Astrocyte of the cerebellum (primary cell): ENCODE data around the gene PDE4D.

Source experiments
- DNase-seq: peaks from one replicate; pipeline ENCODE4 v3.0.0-alpha.2; 2011; ENCODE audit warnings: low read depth
- H3K4me3 ChIP-seq: 2 replicates; pipeline ENCODE4 v1.5.1; 2011; ENCODE audit warnings: mild to moderate bottlenecking, low read depth, low read length, moderate library complexity
- CTCF ChIP-seq: IDR thresholded peaks from 2 replicates; pipeline ENCODE4 v1.5.1; 2012; ENCODE audit warnings: low read length, low read depth, moderate library complexity, mild to moderate bottlenecking; ENCODE audit errors: missing control alignments
- in situ Hi-C: cut with HindIII; loops from 2 replicates; pipeline ENCODE4 v1.10.0; 2017; ENCODE audit warnings: low sequenced_read_pairs

The PDE4D gene

GRCh38 chr5:59251627-59252026 is 641.9 kb downstream of the PDE4D start:
- no peak for TF ChIP-seq CTCF
- DNase-seq: no peak
- in situ Hi-C loops: no loop called here
- H3K4me3 ChIP-seq: no peak overlapping the region

GRCh38 chr5:59249726-59250125 is 643.8 kb downstream of the PDE4D start:
- no peak overlapping the region for H3K4me3 ChIP-seq
- no peak for TF ChIP-seq CTCF
- in situ Hi-C loops: no loop called here
- no peak for DNase-seq

GRCh38 chr5:59249160-59249559 is 644.4 kb downstream of the PDE4D start:
- H3K4me3 ChIP-seq: no peak overlapping the region
- DNase-seq: no peak
- in situ Hi-C loops: no loop called here
- no peak for TF ChIP-seq CTCF

- DNase-seq: no peak
- H3K4me3 ChIP-seq: no peak overlapping the region
- in situ Hi-C loops: no loop called here
- no peak for TF ChIP-seq CTCF
Observed at GRCh38 chr5:59246882-59247281, 646.6 kb downstream of the PDE4D start.

- TF ChIP-seq CTCF: no peak
- in situ Hi-C loops: no loop called here
- DNase-seq: peak; percentile 13
- H3K4me3 ChIP-seq: no peak overlapping the region
Observed at GRCh38 chr5:59246145-59246869, 647.2 kb downstream of the PDE4D start.

GRCh38 chr5:59245198-59245597 is 648.3 kb downstream of the PDE4D start:
- in situ Hi-C loops: no loop called here
- DNase-seq: no peak
- no peak overlapping the region for H3K4me3 ChIP-seq
- no peak for TF ChIP-seq CTCF
